K562 (cell line): Measurements from ENCODE around the gene SMG6. TPM values are rescaled to one million over a fixed set of nuclear protein-coding genes. Genes with fewer than 3 reads are reported as not detected.
A peak's percentile ranks its signal among the peaks of the same experiment; 100 is the strongest.

Source experiments
- ATAC-seq: fragments of 200-7000 bp; cut with Tn5 transposase; 3 replicates; pipeline ENCODE4 v1.9.1; 2020; ENCODE audit warnings: moderate library complexity
- BruUV-seq: library from RNA; stranded (reverse); fragments of 400-500 nt; replicated peaks from 2 replicates; lab custom pipeline; 2021; lab: Mats Ljungman, UMichigan
- CTCF ChIA-PET: fragments of 300-600 bp; formaldehyde crosslinking; extraction: SDS; loops from one replicate; lab custom pipeline; 2021; ENCODE audit warnings: low intra/inter-chr PET ratio; lab: Yijun Ruan, JAX
- POLR2A ChIA-PET: fragments of 300-600, 350-650 bp; sonication (Branson Sonifier 250); formaldehyde crosslinking; extraction: SDS; loops from one replicate; lab custom pipeline; 2021; ENCODE audit warnings: antibody characterized with exemption, inconsistent platforms; lab: Yijun Ruan, JAX
- DNase-seq, 4 experiments: peaks; one replicate each; pipeline versions ENCODE4 v3.0.0 to v3.0.0-alpha.2; 2011 to 2018; ENCODE audit warnings: low spot score in 3 of 4, mixed read lengths in 3 of 4; ENCODE audit errors: extremely low read depth in 1 of 4
- FAIRE-seq: peaks from 2 replicates; lab custom pipeline; 2011; peaks lifted over from hg19 to GRCh38; lab: Jason Lieb, UNC
- H2AFZ ChIP-seq: 2 replicates; pipeline ENCODE4 v1.6.0; 2011; ENCODE audit warnings: low read depth, low read length, control low read depth, inconsistent platforms
- H3K27ac ChIP-seq: fragments of 200-600 bp; 3 replicates; pipeline ENCODE4 v1.8.0; 2011; ENCODE audit warnings: low read depth, mild to moderate bottlenecking, control low read depth, inconsistent platforms, low read length, moderate library complexity, mixed read lengths; ENCODE audit errors: extremely low read depth
- H3K27me3 ChIP-seq, 2 experiments: fragments of 300-600 bp in 1 of 2; 2 replicates in 1 of 2; 3 replicates in 1 of 2; pipeline versions ENCODE4 v1.6.0 to v1.8.0; 2011; ENCODE audit warnings: inconsistent platforms in 2 of 2, low read length in 2 of 2, mild to moderate bottlenecking in 1 of 2, mixed read lengths in 1 of 2, moderate library complexity in 1 of 2; ENCODE audit not compliant: control insufficient read depth in 2 of 2, insufficient read depth in 2 of 2
- H3K36me3 ChIP-seq: fragments of 300-600 bp; 3 replicates; pipeline ENCODE4 v1.8.0; 2011; ENCODE audit warnings: mild to moderate bottlenecking, low read length, inconsistent platforms; ENCODE audit not compliant: control insufficient read depth, insufficient read depth
- H3K4me1 ChIP-seq, 2 experiments: fragments of 200-600 bp in 1 of 2; replicated peaks in 1 of 2; 2 replicates in 1 of 2; 3 replicates in 1 of 2; pipeline versions ENCODE4 v1.5.1 to v1.8.0; 2011; ENCODE audit warnings: inconsistent platforms in 2 of 2, low read length in 2 of 2, mild to moderate bottlenecking in 1 of 2, mixed read lengths in 1 of 2, moderate library complexity in 1 of 2; ENCODE audit not compliant: control insufficient read depth in 2 of 2, insufficient read depth in 2 of 2
- H3K4me2 ChIP-seq: 2 replicates; pipeline ENCODE4 v1.6.1; 2011; ENCODE audit warnings: low read length, control low read depth, inconsistent platforms, mixed read lengths; ENCODE audit not compliant: insufficient read depth
- H3K4me3 ChIP-seq: fragments of 200-600 bp; sonication (generic), shearing (Covaris generic); 2 replicates; pipeline ENCODE4 v1.5.1; 2016; ENCODE audit warnings: control low read depth, inconsistent platforms
- H3K79me2 ChIP-seq: fragments of 200-600 bp; 3 replicates; pipeline ENCODE4 v1.8.0; 2011; ENCODE audit warnings: low read length, inconsistent platforms; ENCODE audit not compliant: control insufficient read depth, insufficient read depth
- H3K9ac ChIP-seq, 2 experiments: 2 replicates each; pipeline versions ENCODE4 v1.6.0 to v1.6.1; 2011; ENCODE audit warnings: low read depth in 2 of 2, low read length in 2 of 2, control low read depth in 1 of 2, inconsistent platforms in 1 of 2, mild to moderate bottlenecking in 1 of 2, mixed read lengths in 1 of 2; ENCODE audit not compliant: insufficient read depth in 1 of 2
- H3K9me1 ChIP-seq: one replicate; pipeline ENCODE4 v1.6.0; 2011; ENCODE audit warnings: inconsistent platforms, mild to moderate bottlenecking, low read length, moderate library complexity; ENCODE audit not compliant: control insufficient read depth, insufficient read depth
- H3K9me3 ChIP-seq: replicated peaks from 2 replicates; pipeline ENCODE4 v1.5.1; 2011; ENCODE audit warnings: low read depth, low read length, inconsistent platforms; ENCODE audit not compliant: control insufficient read depth, insufficient read depth
- H4K20me1 ChIP-seq: replicated peaks from 2 replicates; pipeline ENCODE4 v1.6.1; 2011; ENCODE audit warnings: low read length, inconsistent platforms, mixed read lengths; ENCODE audit not compliant: control insufficient read depth, insufficient read depth
- DPF2 ChIP-seq: fragments of 450-650 bp; IDR thresholded peaks from 2 replicates; pipeline ENCODE4 v1.6.1; 2016
- FOXJ2 ChIP-seq: fragments of 200-800 bp; sonication (Bioruptor generic); IDR thresholded peaks from 2 replicates; pipeline ENCODE4 v1.6.1; 2016; ENCODE audit warnings: missing genetic modification characterization, missing compliant biosample characterization
- HMGXB4 ChIP-seq: sonication (generic); formaldehyde crosslinking; IDR thresholded peaks from 2 replicates; pipeline ENCODE4 v1.8.1; 2023; ENCODE audit warnings: mild to moderate bottlenecking, missing genetic modification reagents
- SIX5 ChIP-seq, 2 experiments: IDR thresholded peaks; 2 replicates each; pipeline ENCODE4 v1.6.1; 2011; ENCODE audit warnings: low read length in 2 of 2, borderline replicate concordance in 1 of 2, low read depth in 1 of 2, mild to moderate bottlenecking in 1 of 2, moderate library complexity in 1 of 2; ENCODE audit not compliant: insufficient read depth in 1 of 2
- THAP7 ChIP-seq: fragments of 250-450 bp; sonication (Bioruptor Pico); IDR thresholded peaks from 2 replicates; pipeline ENCODE4 v1.5.0; 2021
- ZNF311 ChIP-seq: fragments of 250-450 bp; sonication (Bioruptor Pico); IDR thresholded peaks from 2 replicates; pipeline ENCODE4 v1.4.0; 2020; ENCODE audit warnings: mild to moderate bottlenecking, moderate library complexity
- ZNF780A ChIP-seq: fragments of 250-450 bp; sonication (Bioruptor Pico); IDR thresholded peaks from 2 replicates; pipeline ENCODE4 v1.5.0; 2021; ENCODE audit warnings: mild to moderate bottlenecking
- WGBS: fragments of 100-300 bp; shearing (Covaris generic); methylation state at CpG from one replicate; pipeline ENCODE4 v1.1.6; 2016; ENCODE audit warnings: low coverage, mixed read lengths; ENCODE audit not compliant: insufficient coverage; ENCODE audit errors: missing lambda C conversion rate; 5-methylcytosine and 5-hydroxymethylcytosine counted together
- in situ Hi-C: fragments of 300-500 bp; cut with MboI; formaldehyde crosslinking; loops from 4 replicates; pipeline ENCODE4 v1.15.0; 2018; ENCODE audit warnings: inconsistent platforms, mixed read lengths
- intact Hi-C: fragments of 100-400 bp; cut with micrococcal nuclease; formaldehyde crosslinking; loops from 2 replicates; pipeline ENCODE4 v1.14.2; 2022
- polyA plus RNA-seq, 8 experiments: library from polyadenylated mRNA; depleted of rRNA in 4 of 8; stranded (reverse) in 5 of 8; unstranded in 3 of 8; fragments of >200 nt; fragmentation: Nextera tagmentation in 2 of 8; fragmentation: Illumina TruSeq in 1 of 8; extraction: Ambion mirVana in 2 of 8; extraction: Trizol in 1 of 8; gene quantifications; 2 replicates each; pipeline versions ENCODE4 v1.2.1 to v1.2.3, GENCODE V29; 2011 to 2014; ENCODE audit warnings: inconsistent platforms in 1 of 8, missing spikeins in 1 of 8
- total RNA-seq, 7 experiments: library from RNA; depleted of rRNA in 6 of 7; stranded (reverse); fragments of >200 nt in 6 of 7; fragmentation: Illumina TruSeq in 2 of 7; extraction: Trizol in 2 of 7; gene quantifications; 2 replicates each; pipeline versions ENCODE4 v1.2.1 to v1.2.3, GENCODE V29; 2011 to 2021; ENCODE audit warnings: low replicate concordance in 1 of 7
- TF ChIP-seq, protein P1 (sequence below): sonication (generic); formaldehyde crosslinking; IDR thresholded peaks from 2 replicates; pipeline ENCODE4 v1.8.1; 2023; ENCODE audit warnings: missing genetic modification reagents, mild to moderate bottlenecking, borderline replicate concordance

SMG6 gene
- total and polyA plus RNA-seq, 9 of the 15 experiments (the other 6 are each of a cell fraction or from before 2014, with no cell fraction given), result 0.44 to 13.9 (median 6.0) TPM

DNA sequence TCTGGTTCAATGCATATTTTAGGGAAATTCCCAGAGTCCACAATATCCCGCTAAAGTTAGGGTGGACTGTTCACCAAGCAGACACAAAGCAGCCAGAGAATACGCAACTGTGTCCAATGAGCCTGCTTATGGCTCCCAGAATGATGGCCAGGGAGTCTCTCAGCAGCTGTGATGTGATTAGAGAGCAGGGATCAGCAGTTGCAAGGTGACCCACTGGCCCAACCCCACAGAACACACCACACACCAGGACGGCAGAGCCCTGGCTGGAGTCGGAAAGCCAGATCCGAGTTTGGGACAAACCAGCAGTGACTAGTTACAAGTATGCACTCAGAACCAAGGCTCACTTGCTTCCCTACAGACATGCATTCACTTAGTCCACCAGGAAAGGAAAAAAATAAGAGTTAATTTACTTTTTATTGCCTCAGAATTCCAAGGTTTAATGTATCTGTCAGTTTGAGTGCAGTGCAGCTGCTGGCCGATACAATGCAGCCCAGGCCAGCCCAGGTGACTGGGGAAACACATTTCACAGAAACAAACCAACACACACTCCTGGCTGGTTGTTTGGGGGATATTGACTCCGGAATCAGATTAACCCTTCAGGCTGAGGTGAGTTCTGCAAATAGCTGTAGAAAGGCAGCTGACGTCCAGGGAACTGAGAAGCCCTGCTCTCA lies 127.0 kb downstream of the SMG6 start:
- peaks cover 0 to 5% of the 10 kb centered on the region in 2 experiments; a peak in 1 of 5 replicates for H3K4me1 ChIP-seq

GRCh38 chr17:2175294-2175628 lies 128.3 kb downstream of the SMG6 start:
- no peaks in the 10 kb centered on the region for H3K9me1 ChIP-seq
- WGBS, result 78% methylated on average over 3 of the region's 5 CpGs
- no peak overlapping the region for H3K4me3 ChIP-seq
- H3K4me2 ChIP-seq, result no peak overlapping the region
- H3K9ac ChIP-seq, result no peak overlapping the region
- H4K20me1 ChIP-seq, result no peaks in the 10 kb centered on the region
- H3K9me3 ChIP-seq, result no peaks in the 10 kb centered on the region
- no peaks in the 10 kb centered on the region for H3K79me2 ChIP-seq
- ChIA-PET CTCF (no interaction called here), POLR2A (no interaction called here)
- H3K27ac ChIP-seq, result no peak overlapping the region
- no peak overlapping the region for H2AFZ ChIP-seq
- in situ Hi-C loops, result no loop called here
- no peak for ATAC-seq
- DNase-seq, result no peak
- H3K27me3 ChIP-seq, result no peaks in the 10 kb centered on the region
- intact Hi-C loops, result loop anchor here (10.0 kb wide), 1 partner anchor 120 kb away; the partner anchor contains the start of gene HIC1
- peaks cover 3% of the 10 kb centered on the region; the same call in 1 of the 3 replicates for H3K36me3 ChIP-seq
- no TSS peak for BruUV-seq
- H3K4me1 ChIP-seq, result peaks cover 0 to 5% of the 10 kb centered on the region in 2 experiments; a peak in 1 of 5 replicates
- no peak for FAIRE-seq
- no peak for TF ChIP-seq SIX5 (IDR thresholded peaks at IDR 0.05; ENCODE audit: borderline replicate concordance in 1 of 2, insufficient read depth in 1 of 2, low read depth in 1 of 2, low read length in 2 of 2)
- TF ChIP-seq, protein P1, sequence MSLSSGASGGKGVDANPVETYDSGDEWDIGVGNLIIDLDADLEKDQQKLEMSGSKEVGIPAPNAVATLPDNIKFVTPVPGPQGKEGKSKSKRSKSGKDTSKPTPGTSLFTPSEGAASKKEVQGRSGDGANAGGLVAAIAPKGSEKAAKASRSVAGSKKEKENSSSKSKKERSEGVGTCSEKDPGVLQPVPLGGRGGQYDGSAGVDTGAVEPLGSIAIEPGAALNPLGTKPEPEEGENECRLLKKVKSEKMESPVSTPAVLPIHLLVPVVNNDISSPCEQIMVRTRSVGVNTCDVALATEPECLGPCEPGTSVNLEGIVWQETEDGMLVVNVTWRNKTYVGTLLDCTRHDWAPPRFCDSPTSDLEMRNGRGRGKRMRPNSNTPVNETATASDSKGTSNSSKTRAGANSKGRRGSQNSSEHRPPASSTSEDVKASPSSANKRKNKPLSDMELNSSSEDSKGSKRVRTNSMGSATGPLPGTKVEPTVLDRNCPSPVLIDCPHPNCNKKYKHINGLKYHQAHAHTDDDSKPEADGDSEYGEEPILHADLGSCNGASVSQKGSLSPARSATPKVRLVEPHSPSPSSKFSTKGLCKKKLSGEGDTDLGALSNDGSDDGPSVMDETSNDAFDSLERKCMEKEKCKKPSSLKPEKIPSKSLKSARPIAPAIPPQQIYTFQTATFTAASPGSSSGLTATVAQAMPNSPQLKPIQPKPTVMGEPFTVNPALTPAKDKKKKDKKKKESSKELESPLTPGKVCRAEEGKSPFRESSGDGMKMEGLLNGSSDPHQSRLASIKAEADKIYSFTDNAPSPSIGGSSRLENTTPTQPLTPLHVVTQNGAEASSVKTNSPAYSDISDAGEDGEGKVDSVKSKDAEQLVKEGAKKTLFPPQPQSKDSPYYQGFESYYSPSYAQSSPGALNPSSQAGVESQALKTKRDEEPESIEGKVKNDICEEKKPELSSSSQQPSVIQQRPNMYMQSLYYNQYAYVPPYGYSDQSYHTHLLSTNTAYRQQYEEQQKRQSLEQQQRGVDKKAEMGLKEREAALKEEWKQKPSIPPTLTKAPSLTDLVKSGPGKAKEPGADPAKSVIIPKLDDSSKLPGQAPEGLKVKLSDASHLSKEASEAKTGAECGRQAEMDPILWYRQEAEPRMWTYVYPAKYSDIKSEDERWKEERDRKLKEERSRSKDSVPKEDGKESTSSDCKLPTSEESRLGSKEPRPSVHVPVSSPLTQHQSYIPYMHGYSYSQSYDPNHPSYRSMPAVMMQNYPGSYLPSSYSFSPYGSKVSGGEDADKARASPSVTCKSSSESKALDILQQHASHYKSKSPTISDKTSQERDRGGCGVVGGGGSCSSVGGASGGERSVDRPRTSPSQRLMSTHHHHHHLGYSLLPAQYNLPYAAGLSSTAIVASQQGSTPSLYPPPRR (CRISPR knock-in tag), result no peak
- TF ChIP-seq HMGXB4, result no peak
- TF ChIP-seq ZNF311 (CRISPR knock-in tag), result no peak
- no peak for TF ChIP-seq THAP7 (CRISPR knock-in tag)

More for the DNA sequence above, 127.0 kb downstream of the SMG6 start:
- 72% methylated on average over 3 of the region's 8 CpGs for WGBS
- no peaks in the 10 kb centered on the region for H3K9me1 ChIP-seq
- no peaks in the 10 kb centered on the region for H3K27me3 ChIP-seq
- no peaks in the 10 kb centered on the region for H4K20me1 ChIP-seq
- no TSS peak for BruUV-seq
- H3K9ac ChIP-seq, result 0 out of 4 replicates have a peak overlapping the region, but pooled peaks of 1 of the 2 experiments have one; percentile 45
- H3K27ac ChIP-seq, result no peak overlapping the region
- H3K4me2 ChIP-seq, result no peak overlapping the region
- intact Hi-C loops, result loop anchor here (10.0 kb wide), 1 partner anchor 122 kb away; the partner anchor contains the start of gene HIC1
- no peak for DNase-seq
- in situ Hi-C loops, result no loop called here
- TF ChIP-seq FOXJ2 (no peak), DPF2 (no peak), ZNF780A (CRISPR knock-in tag) (no peak)
- TF ChIP-seq, all 486 proteins: peak for 0
- H3K79me2 ChIP-seq, result no peaks in the 10 kb centered on the region
- no peak overlapping the region for H3K4me3 ChIP-seq
- H2AFZ ChIP-seq, result no peak overlapping the region
- ATAC-seq (no peak), FAIRE-seq (no peak)
- H3K36me3 ChIP-seq, result peaks cover 3% of the 10 kb centered on the region; the same call in 2 of the 3 replicates
- H3K9me3 ChIP-seq, result no peaks in the 10 kb centered on the region
- CTCF ChIA-PET, result no interaction called here
- POLR2A ChIA-PET, result interaction anchor here (0.9 to 1.4 kb wide), 2 partner anchors 10 kb away, joined by 3 to 8 read pairs; no protein-coding TSS in a partner anchor
